GM18502 (cell line): ENCODE results near the gene DUSP2.

Source experiments
- ATAC-seq: cut with Tn5 transposase; IDR thresholded peaks from one replicate; pipeline ENCODE4 v1.9.1; 2021; ENCODE audit warnings: mild to moderate bottlenecking; ENCODE audit not compliant: unreplicated experiment, poor library complexity

Gene DUSP2

GRCh38 chr2:96145036-96145847, at the start of gene DUSP2:
Gene DUSP2 (minus strand): TSS chr2:96145440. CDS start chr2:96145354, 86 bp downstream.
- ATAC-seq: peak; percentile 51

GRCh38 chr2:96191937-96192670, 46.9 kb upstream of the DUSP2 start:
- no peak for ATAC-seq

GRCh38 chr2:96188821-96189526, 43.7 kb upstream of the DUSP2 start:
- no peak for ATAC-seq

GRCh38 chr2:96186562-96186961, 41.3 kb upstream of the DUSP2 start:
- ATAC-seq: no peak

GRCh38 chr2:96185516-96185915, 40.3 kb upstream of the DUSP2 start:
- ATAC-seq: no peak

GRCh38 chr2:96184989-96185388, 39.7 kb upstream of the DUSP2 start:
- ATAC-seq: no peak

GRCh38 chr2:96184188-96184587, 38.9 kb upstream of the DUSP2 start:
- no peak for ATAC-seq

GRCh38 chr2:96181529-96181928, 36.3 kb upstream of the DUSP2 start:
- ATAC-seq: no peak

GRCh38 chr2:96180521-96180920, 35.3 kb upstream of the DUSP2 start:
- ATAC-seq: no peak

GRCh38 chr2:96180002-96180401, 34.8 kb upstream of the DUSP2 start:
- ATAC-seq: no peak

GRCh38 chr2:96176661-96177060, 31.4 kb upstream of the DUSP2 start:
- ATAC-seq: no peak

GRCh38 chr2:96175951-96176350, 30.7 kb upstream of the DUSP2 start:
- ATAC-seq: no peak

GRCh38 chr2:96174251-96175144, 29.3 kb upstream of the DUSP2 start:
- peak; percentile 75 for ATAC-seq

- no peak for ATAC-seq
Observed at GRCh38 chr2:96171831-96172230, 26.6 kb upstream of the DUSP2 start.

- no peak for ATAC-seq
Observed at GRCh38 chr2:96170626-96171025, 25.4 kb upstream of the DUSP2 start.

- ATAC-seq: no peak
Observed at GRCh38 chr2:96169868-96170507, 24.7 kb upstream of the DUSP2 start.

- ATAC-seq: no peak
Observed at GRCh38 chr2:96167407-96168013, 22.3 kb upstream of the DUSP2 start.

GRCh38 chr2:96164459-96165184, 19.4 kb upstream of the DUSP2 start:
- ATAC-seq: peak; percentile 80
